ENCODE data around the gene CCL7. TPM values are rescaled to one million over a fixed set of nuclear protein-coding genes. Genes with fewer than 3 reads are reported as not detected.

CCL7 gene
- polyA plus RNA-seq, 1 experiment, result 0.87 TPM

GRCh38 chr17:34285286-34285792 lies 15.3 kb downstream of the CCL7 start, which contains the start of gene CCL11:
CCL11 (plus strand) TSS chr17:34285742; CDS start chr17:34285809, 67 bp downstream.
- DNase-seq (ENCODE audit: low read depth), result no peak
- H3K36me3 ChIP-seq (ENCODE audit: control insufficient read depth, insufficient read depth, low read length), result no peaks in the 10 kb centered on the region
- POLR2A ChIA-PET, result interaction anchor here (0.6 kb wide), 1 partner anchor 15 kb away, joined by 3 read pairs; no protein-coding TSS in a partner anchor
- H3K4me3 ChIP-seq (ENCODE audit: low read depth, low read length), result no peak within 1 kb of the TSS
- CTCF ChIA-PET, result interaction anchor here (0.6 to 1.9 kb wide), 4 partner anchors 9 to 85 kb away, joined by 3 to 7 read pairs (median 4); partner anchors contain the start of gene CCL7
- TF ChIP-seq CTCF (IDR thresholded peaks at IDR 0.05; ENCODE audit: insufficient read depth, low read depth, low read length), result no peak
- peaks cover 10% of the 10 kb centered on the region for H3K27me3 ChIP-seq (ENCODE audit: control insufficient read depth, insufficient read depth, low read length)

- H3K27me3 ChIP-seq (ENCODE audit: control insufficient read depth, insufficient read depth, low read length), result peaks cover 10% of the 10 kb centered on the region
- TF ChIP-seq CTCF (IDR thresholded peaks at IDR 0.05; ENCODE audit: insufficient read depth, low read depth, low read length), result no peak
- H3K36me3 ChIP-seq (ENCODE audit: control insufficient read depth, insufficient read depth, low read length), result no peaks in the 10 kb centered on the region
- ChIA-PET POLR2A (no interaction called here), CTCF (interaction anchor here (1.3 kb wide), 1 partner anchor 74 kb away, joined by 4 read pairs; no protein-coding TSS in a partner anchor)
- DNase-seq (ENCODE audit: low read depth), result no peak
- H3K4me3 ChIP-seq (ENCODE audit: low read depth, low read length), result no peak overlapping the region
These were observed 17.9 kb downstream of the CCL7 start for GRCh38 chr17:34287875-34288274.

GRCh38 chr17:34290586-34290985 lies 20.6 kb downstream of the CCL7 start:
- H3K27me3 ChIP-seq (ENCODE audit: control insufficient read depth, insufficient read depth, low read length), result peaks cover 8% of the 10 kb centered on the region
- DNase-seq (ENCODE audit: low read depth), result no peak
- no peak for TF ChIP-seq CTCF (IDR thresholded peaks at IDR 0.05; ENCODE audit: insufficient read depth, low read depth, low read length)
- CTCF ChIA-PET, result interaction anchor here (0.6 to 1.0 kb wide), 2 partner anchors 23 to 71 kb away, joined by 3 read pairs; no protein-coding TSS in a partner anchor
- POLR2A ChIA-PET, result no interaction called here
- H3K4me3 ChIP-seq (ENCODE audit: low read depth, low read length), result no peak overlapping the region
- no peaks in the 10 kb centered on the region for H3K36me3 ChIP-seq (ENCODE audit: control insufficient read depth, insufficient read depth, low read length)

- H3K36me3 ChIP-seq (ENCODE audit: control insufficient read depth, insufficient read depth, low read length), result no peaks in the 10 kb centered on the region
- DNase-seq (ENCODE audit: low read depth), result no peak
- H3K27me3 ChIP-seq (ENCODE audit: control insufficient read depth, insufficient read depth, low read length), result peaks cover 3% of the 10 kb centered on the region
- no peak overlapping the region for H3K4me3 ChIP-seq (ENCODE audit: low read depth, low read length)
- ChIA-PET CTCF (no interaction called here), POLR2A (no interaction called here)
- TF ChIP-seq CTCF (IDR thresholded peaks at IDR 0.05; ENCODE audit: insufficient read depth, low read depth, low read length), result no peak
These were observed 21.8 kb downstream of the CCL7 start for GRCh38 chr17:34291721-34292348.

GRCh38 chr17:34299027-34299426 lies 29.0 kb downstream of the CCL7 start:
- no peak for DNase-seq (ENCODE audit: low read depth)
- no peaks in the 10 kb centered on the region for H3K27me3 ChIP-seq (ENCODE audit: control insufficient read depth, insufficient read depth, low read length)
- CTCF ChIA-PET, result interaction anchor here (4.2 to 13.6 kb wide), 2 partner anchors 62 to 97 kb away, joined by 39 to 176 read pairs; partner anchors contain the start of gene CCL1
- TF ChIP-seq CTCF (IDR thresholded peaks at IDR 0.05; ENCODE audit: insufficient read depth, low read depth, low read length), result no peak
- no peaks in the 10 kb centered on the region for H3K36me3 ChIP-seq (ENCODE audit: control insufficient read depth, insufficient read depth, low read length)
- H3K4me3 ChIP-seq (ENCODE audit: low read depth, low read length), result no peak overlapping the region
- POLR2A ChIA-PET, result no interaction called here

Measured in BJ (cell line).